ENCODE results near the gene TLL2.
"Not testable (repeated sequence)": the region's sequence is repeated elsewhere in the genome, so short reads cannot be mapped to it uniquely, and the experiment has no call there.

Gene TLL2

GRCh38 chr10:96513698-96514561, at the start of gene TLL2:
Gene TLL2 (minus strand): TSS chr10:96513926. CDS start chr10:96513685, 241 bp downstream.
- peak in 1 of 2 donors; percentile 21 for DNase-seq (ENCODE audit: low read depth in 1 of 2, low spot score in 1 of 2)

DNA sequence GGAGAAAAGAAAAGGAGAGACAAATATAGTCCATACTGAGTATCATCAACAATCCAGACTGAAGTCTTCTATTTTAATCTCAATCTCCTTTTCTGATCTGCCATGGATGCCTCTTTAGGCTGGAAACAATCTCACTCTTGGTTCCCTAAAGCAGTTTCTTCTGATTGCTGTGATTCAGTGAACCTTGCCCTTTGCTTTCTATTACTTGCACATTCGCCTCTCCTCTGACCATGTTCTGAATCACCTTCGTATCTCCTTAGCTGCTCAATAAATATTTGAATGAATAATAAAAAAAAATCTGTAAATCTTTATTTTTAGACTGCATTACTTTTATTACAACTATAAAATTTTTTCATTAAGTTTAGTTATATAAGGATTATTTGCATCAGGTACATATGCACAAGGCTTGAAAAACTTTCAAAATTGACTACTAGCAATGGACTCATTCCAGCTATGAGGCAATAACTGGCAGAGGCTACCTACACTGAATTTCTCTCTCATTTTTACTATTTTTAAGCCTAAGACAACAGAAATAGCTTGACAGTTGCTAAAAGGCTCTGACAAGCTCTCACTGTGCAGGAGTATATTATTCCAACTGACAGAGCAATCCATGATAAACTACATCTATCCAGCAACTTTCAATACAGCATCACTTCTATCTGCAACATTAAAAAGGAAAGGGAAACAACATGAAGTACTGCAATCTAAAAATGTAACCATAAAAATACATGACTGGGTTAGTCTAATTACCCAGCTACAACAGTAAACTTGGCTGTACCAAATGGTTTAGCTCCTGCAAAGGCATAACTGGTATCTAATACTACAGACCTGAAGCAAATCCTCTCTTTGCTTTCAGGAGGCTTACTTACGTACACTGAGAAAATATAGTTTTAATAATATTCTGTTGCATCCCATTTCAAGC, 47.5 kb upstream of the TLL2 start:
- DNase-seq (ENCODE audit: low read depth in 1 of 2, low spot score in 1 of 2): no peak

DNA sequence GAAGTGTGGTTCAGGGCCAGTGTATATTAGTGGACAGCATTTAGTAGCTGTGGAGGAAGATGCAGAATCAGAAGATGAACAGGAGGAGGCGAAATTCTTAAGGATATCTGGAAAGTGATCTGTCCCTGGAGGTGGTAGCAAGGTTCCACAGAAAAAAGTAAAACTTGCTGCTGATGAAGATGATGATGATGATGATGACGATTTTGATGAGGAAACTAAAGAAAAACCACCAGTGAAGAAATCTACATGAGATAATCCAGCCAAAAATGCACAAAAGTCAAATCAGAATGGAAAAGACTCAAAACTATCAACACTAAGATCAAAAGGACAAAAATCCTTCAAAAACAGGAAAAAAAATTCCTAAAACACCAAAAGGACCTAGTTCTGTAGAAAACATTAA, 46.8 kb upstream of the TLL2 start:
- DNase-seq (ENCODE audit: low read depth in 1 of 2, low spot score in 1 of 2): no peak

- no peak for DNase-seq (ENCODE audit: low read depth in 1 of 2, low spot score in 1 of 2)
Measured at GRCh38 chr10:96556003-96556402, 42.3 kb upstream of the TLL2 start.

GRCh38 chr10:96555330-96555729, 41.6 kb upstream of the TLL2 start:
- no peak for DNase-seq (ENCODE audit: low read depth in 1 of 2, low spot score in 1 of 2)

GRCh38 chr10:96548589-96548988, 34.9 kb upstream of the TLL2 start:
- DNase-seq (ENCODE audit: low read depth in 1 of 2, low spot score in 1 of 2): no peak

DNA sequence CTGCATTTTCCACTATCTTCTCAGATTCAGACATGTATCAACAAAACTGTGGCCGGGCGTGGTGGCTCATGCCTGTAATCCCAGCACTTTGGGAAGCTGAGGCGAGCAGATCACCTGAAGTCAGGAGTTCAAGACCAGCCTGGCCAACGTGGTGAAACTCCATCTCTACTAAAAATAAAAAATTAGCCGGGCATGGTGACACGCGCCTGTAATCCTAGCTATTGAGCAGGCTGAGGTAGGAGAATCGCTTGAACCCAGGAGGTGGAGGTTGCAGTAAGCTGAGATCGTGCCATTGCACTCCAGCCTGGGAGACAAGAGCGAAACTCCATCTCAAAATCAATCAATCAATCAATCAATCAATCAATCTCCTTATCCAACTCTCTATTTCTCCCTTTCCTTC, 31.8 kb upstream of the TLL2 start:
- not testable (repeated sequence) for DNase-seq (ENCODE audit: low read depth in 1 of 2, low spot score in 1 of 2)

DNA sequence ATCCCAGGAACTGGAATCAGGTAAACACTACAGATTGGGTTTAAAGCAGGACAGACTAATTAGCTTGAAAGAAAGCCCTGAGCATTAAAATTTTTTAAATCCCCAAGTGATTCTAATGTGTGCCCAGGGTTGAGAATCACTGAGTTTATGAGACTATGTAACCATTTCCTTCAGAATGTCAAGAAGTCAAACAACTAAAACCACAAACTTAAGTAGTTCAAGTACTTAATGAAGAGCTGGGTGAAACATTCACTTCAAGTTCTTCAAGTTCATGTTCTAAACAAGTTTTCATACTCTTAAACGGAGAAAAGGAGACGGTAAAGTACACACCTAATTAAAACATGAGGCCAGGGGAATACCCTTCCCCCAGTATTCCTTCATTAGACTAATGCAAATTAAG, 28.2 kb upstream of the TLL2 start:
- no peak for DNase-seq (ENCODE audit: low read depth in 1 of 2, low spot score in 1 of 2)

GRCh38 chr10:96540240-96540639, 26.5 kb upstream of the TLL2 start:
- no peak for DNase-seq (ENCODE audit: low read depth in 1 of 2, low spot score in 1 of 2)

DNA sequence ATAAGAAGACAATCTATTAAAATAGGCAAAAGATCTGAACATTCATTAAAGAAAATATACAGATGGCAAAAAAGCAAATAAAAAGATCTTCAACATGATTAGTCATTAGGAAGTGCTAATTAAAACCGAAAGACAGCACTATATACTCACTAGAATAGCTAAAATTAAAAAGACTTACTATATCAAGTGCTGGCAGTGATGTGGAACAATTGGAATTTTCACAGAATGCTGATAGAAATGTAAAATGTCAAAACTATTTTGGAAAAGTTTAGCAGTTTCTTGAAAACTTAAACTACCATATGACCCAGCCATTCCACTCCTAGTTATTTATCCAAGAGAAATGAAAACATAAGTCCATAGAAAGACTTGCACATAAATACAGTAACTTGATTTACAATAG, 25.0 kb upstream of the TLL2 start:
- DNase-seq (ENCODE audit: low read depth in 1 of 2, low spot score in 1 of 2): no peak

GRCh38 chr10:96536129-96536528, 22.4 kb upstream of the TLL2 start:
- no peak for DNase-seq (ENCODE audit: low read depth in 1 of 2, low spot score in 1 of 2)

DNA sequence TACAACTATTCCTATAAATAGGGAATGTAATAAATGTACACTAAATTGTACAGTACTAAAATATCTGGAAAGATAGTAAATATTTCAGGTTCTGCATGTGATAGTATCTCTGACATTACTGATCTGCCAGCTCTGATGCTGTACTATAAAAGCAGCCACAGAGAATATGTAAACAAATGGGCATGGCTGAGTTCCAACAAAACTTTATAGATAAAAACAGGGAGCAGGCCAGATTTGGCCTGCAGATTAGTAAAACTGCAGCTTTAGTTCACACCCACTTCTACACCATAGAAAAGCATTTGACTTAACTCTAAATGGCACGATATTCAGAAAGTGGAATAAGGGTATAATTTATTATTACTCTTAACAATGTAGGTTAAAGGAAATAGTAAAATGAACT, 18.8 kb upstream of the TLL2 start:
- no peak for DNase-seq (ENCODE audit: low read depth in 1 of 2, low spot score in 1 of 2)

GRCh38 chr10:96529634-96530279, 16.0 kb upstream of the TLL2 start:
- DNase-seq (ENCODE audit: low read depth in 1 of 2, low spot score in 1 of 2): no peak

- no peak for DNase-seq (ENCODE audit: low read depth in 1 of 2, low spot score in 1 of 2)
Measured at GRCh38 chr10:96524741-96525140, 11.0 kb upstream of the TLL2 start.

DNA sequence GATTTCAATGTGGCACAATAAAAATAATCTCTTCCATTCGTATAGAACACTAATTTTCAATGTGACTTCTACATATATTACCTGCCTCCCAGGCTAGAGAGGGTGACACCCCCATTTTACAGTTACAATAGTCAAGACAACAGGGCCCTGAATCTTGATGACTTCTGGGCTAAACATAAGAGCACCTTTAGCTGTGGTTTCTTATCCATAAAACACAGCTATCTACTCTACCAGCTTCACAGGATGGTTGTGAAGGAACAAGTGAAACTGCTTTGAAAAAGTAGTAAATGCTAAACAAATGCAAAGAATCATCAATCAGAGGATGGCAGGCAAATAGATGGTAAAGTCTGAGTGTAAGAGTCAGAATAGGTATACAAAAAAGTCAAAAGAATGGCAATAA, 3.6 kb upstream of the TLL2 start:
- DNase-seq (ENCODE audit: low read depth in 1 of 2, low spot score in 1 of 2): no peak

DNA sequence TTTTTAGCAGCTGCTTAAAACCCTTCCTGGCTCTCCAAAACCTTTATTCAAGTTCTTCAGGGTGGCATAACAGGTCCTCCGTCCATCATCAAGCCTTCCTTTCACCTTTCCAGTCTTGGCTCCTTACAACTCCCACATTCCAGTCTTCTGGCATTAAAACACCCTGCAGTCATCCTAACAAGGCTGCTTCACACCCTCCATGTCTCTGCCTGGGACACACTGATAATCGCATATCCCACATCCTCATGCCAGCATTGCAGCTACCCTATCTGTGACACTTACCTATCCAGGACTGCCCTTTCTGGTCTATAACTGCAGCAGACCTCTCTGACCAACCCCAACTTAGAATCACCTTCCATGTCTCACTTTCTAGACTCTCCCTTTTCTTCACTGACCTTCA, 2.6 kb upstream of the TLL2 start:
- no peak for DNase-seq (ENCODE audit: low read depth in 1 of 2, low spot score in 1 of 2)

GRCh38 chr10:96513305-96513697, 425 bp downstream of the TLL2 start:
- peak in 1 of 2 donors; percentile 15 for DNase-seq (ENCODE audit: low read depth in 1 of 2, low spot score in 1 of 2)

DNA sequence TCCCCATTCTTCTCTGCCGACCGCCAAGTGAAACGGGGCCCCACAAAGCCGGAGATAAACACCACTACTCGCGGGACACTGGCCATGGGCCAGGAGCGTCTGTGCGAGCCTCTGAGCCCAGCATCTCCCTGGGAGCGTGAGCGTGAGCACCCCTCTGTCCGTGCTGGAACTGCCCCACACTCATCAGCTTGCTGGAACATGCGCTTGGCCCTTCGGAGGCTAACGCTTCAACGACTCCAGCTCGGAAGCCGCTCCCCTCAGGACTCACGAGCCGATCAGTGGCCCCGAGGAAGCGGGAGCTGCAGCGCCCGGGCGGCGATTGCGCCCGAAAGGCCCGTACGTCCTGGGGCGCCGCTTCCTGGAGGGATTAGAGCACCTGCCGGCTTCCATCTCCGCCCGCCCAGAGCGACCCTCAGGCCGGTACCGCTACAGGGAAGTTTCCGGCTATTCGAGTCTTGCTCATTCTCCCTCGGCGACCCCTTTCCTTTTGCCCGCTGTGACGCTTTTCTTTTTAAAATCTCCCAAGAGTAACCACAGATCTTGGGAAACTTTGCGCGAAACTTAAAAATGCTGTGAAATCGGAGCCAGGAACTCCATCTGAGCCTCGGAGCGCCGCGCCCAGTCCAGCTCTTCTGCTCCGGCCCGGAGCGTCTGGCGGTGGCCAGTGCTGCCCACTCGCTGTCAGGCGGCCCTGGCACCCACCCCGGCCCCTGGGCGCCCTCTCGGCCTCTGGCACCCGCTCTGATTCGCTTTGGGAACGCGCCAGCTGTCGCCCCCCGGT, 1.0 kb downstream of the TLL2 start:
- no peak for DNase-seq (ENCODE audit: low read depth in 1 of 2, low spot score in 1 of 2)

DNA sequence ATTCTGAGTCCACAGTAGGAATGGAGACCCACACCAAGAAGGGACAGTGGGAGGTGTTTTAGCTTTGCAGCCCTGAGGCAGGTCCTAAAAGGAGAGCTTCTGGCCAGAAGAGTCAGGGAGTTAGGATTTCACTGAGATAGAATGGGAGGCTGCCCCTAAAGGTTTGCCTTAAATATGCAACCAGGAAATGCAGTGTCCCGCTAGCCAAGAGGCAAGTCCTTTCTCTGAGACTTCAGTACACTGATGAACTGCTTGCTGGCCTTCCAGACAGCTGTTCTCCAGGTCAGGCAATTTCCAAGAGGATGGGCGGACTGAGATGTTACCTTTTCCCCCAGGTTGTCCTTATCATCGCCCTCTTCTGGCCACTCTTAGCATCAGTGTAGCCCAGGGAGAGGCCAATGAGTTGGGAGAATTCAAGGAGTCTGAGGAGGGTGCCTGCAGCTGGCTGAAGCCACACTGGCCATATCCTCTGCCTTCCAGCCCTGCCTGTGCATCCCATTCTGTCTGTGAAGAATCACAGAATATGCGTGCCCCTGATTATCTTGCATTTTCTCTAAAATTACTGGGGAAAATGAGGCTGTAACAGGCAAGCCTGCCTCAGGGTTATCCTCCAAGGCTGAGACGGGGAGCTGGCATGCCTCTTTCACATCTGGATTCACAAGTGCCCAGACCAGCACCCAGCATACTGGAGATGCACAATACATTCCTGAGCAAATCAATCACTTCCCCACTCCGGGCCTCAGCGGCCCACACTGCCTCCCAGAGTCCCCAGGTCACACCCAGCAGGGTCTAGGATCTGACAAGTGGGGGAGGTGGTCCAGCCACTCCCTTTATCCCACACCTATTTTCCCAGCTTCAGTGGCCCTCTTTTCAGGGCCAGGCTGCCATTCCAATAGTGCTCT, 2.4 kb downstream of the TLL2 start:
- no peak for DNase-seq (ENCODE audit: low read depth in 1 of 2, low spot score in 1 of 2)
